ENCODE results near the gene LIN37.

GRCh38 chr19:35714601-35715354 lies 33.6 kb upstream of the LIN37 start:
- no peak for TF ChIP-seq CTCF (IDR thresholded peaks at IDR 0.05)
- TF ChIP-seq POLR2A (IDR thresholded peaks at IDR 0.05) = no peak
